ENCODE results near the gene APBB2. TPM values are rescaled to one million over a fixed set of nuclear protein-coding genes. Genes with fewer than 3 reads are reported as not detected.

The APBB2 gene
- total RNA-seq, 4 donors from 2014 or later = 51.7 to 75.9 (median 71.1) TPM

DNA sequence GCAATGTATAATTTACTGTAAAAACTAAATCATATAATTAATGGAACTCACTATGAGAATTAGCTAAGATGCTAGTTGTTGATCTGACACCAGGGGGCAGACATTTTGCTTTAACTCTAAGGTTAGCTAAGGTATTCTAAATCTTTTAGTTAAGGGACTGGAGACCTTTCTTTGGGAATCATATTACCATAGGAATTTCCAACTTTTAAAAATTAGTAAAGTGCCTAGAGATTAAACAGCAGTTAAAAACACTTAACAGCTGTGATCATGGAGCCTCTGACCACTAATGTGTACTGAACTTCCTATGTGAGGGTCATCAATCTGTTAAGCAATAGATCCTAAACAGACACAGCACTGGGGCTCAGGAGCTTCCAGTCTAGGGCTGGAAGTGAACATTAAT is 238.0 kb downstream of the APBB2 start:
- TF ChIP-seq, protein P1, sequence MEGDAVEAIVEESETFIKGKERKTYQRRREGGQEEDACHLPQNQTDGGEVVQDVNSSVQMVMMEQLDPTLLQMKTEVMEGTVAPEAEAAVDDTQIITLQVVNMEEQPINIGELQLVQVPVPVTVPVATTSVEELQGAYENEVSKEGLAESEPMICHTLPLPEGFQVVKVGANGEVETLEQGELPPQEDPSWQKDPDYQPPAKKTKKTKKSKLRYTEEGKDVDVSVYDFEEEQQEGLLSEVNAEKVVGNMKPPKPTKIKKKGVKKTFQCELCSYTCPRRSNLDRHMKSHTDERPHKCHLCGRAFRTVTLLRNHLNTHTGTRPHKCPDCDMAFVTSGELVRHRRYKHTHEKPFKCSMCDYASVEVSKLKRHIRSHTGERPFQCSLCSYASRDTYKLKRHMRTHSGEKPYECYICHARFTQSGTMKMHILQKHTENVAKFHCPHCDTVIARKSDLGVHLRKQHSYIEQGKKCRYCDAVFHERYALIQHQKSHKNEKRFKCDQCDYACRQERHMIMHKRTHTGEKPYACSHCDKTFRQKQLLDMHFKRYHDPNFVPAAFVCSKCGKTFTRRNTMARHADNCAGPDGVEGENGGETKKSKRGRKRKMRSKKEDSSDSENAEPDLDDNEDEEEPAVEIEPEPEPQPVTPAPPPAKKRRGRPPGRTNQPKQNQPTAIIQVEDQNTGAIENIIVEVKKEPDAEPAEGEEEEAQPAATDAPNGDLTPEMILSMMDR (IDR thresholded peaks at IDR 0.05) = peak; percentile 73 to 80 (median 74)
- TF ChIP-seq POLR2AphosphoS5 (IDR thresholded peaks at IDR 0.05) = no peak
- intact Hi-C loops (cut with DNase I) = loop anchor here (5.0 kb wide), 1 partner anchor 44 kb away; no protein-coding TSS in a partner anchor
- no peaks in the 10 kb centered on the region for H3K9me3 ChIP-seq
- no peaks in the 10 kb centered on the region for H3K27me3 ChIP-seq
- no peak overlapping the region for H3K4me3 ChIP-seq
- H3K4me1 ChIP-seq = peaks cover 0 to 9% (median 6%) of the 10 kb centered on the region in 4 donors
- DNase-seq (ENCODE audit: extremely low spot score) = no peak
- no peaks in the 10 kb centered on the region for H3K36me3 ChIP-seq
- no peak overlapping the region for H3K27ac ChIP-seq (replicated peaks in 1 of 4)

DNA sequence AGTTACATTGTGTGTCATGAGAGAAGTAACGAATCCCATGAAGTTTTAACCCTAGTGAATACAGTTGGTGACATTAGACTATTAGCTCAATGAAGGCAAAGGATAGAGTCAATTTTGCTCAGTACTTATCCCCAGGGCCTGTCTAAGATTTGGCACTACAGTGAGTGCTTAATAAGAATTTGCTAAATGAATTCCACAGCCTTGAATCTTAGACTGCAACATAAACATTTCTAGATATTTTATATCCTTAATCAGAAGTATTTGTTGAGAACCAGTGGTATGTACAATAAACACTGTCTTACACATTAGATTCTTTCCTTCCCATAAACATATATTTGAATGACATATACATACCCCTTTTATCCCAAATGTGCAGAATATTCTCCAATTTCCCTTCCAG is 241.6 kb downstream of the APBB2 start:
- intact Hi-C loops (cut with DNase I) = no loop called here
- 88% methylated on average over 1 of the region's 1 CpG for WGBS
- Histone ChIP-seq H3K4me1 (peaks cover under 1 to 18% (median 14%) of the 10 kb centered on the region in 4 donors), H3K27ac (replicated peaks in 1 of 4) (no peak overlapping the region), H3K9me3 (no peaks in the 10 kb centered on the region), H3K4me3 (no peak overlapping the region), H3K36me3 (no peaks in the 10 kb centered on the region), H3K27me3 (no peaks in the 10 kb centered on the region)
- no peak for TF ChIP-seq EP300 (IDR thresholded peaks at IDR 0.05)
- no peak for TF ChIP-seq POLR2AphosphoS5 (IDR thresholded peaks at IDR 0.05)
- TF ChIP-seq POLR2A (IDR thresholded peaks at IDR 0.05; ENCODE audit: low read depth) = no peak
- TF ChIP-seq, protein P1 (IDR thresholded peaks at IDR 0.05) = no peak
- no peak for DNase-seq (ENCODE audit: extremely low spot score)

- no peak for TF ChIP-seq POLR2AphosphoS5 (IDR thresholded peaks at IDR 0.05)
- TF ChIP-seq, protein P1 (IDR thresholded peaks at IDR 0.05) = no peak
- TF ChIP-seq POLR2A (IDR thresholded peaks at IDR 0.05; ENCODE audit: low read depth) = no peak
- TF ChIP-seq EP300 (IDR thresholded peaks at IDR 0.05) = no peak
- WGBS = 90% methylated on average over 3 of the region's 3 CpGs
- Histone ChIP-seq H3K27ac (replicated peaks in 1 of 4) (no peak overlapping the region), H3K27me3 (no peaks in the 10 kb centered on the region), H3K9me3 (no peaks in the 10 kb centered on the region), H3K36me3 (no peaks in the 10 kb centered on the region), H3K4me3 (no peak overlapping the region), H3K4me1 (peaks cover 8 to 27% (median 24%) of the 10 kb centered on the region in 4 donors)
- intact Hi-C loops (cut with DNase I) = no loop called here
- DNase-seq (ENCODE audit: extremely low spot score) = no peak
Observed at GRCh38 chr4:40971338-40971737, 243.0 kb downstream of the APBB2 start.

GRCh38 chr4:40969501-40969900 is 244.8 kb downstream of the APBB2 start:
- TF ChIP-seq, protein P1 (IDR thresholded peaks at IDR 0.05) = no peak
- TF ChIP-seq POLR2AphosphoS5 (IDR thresholded peaks at IDR 0.05) (no peak), EP300 (IDR thresholded peaks at IDR 0.05) (no peak), POLR2A (IDR thresholded peaks at IDR 0.05; ENCODE audit: low read depth) (no peak)
- H3K4me1 ChIP-seq = peaks cover 8 to 23% (median 22%) of the 10 kb centered on the region in 4 donors
- no peaks in the 10 kb centered on the region for H3K27me3 ChIP-seq
- no peaks in the 10 kb centered on the region for H3K9me3 ChIP-seq
- no peak overlapping the region for H3K27ac ChIP-seq (replicated peaks in 1 of 4)
- WGBS = 66% methylated on average over 2 of the region's 2 CpGs
- H3K36me3 ChIP-seq = no peaks in the 10 kb centered on the region
- no peak overlapping the region for H3K4me3 ChIP-seq
- peak; percentile 14 for DNase-seq (ENCODE audit: extremely low spot score)
- intact Hi-C loops (cut with DNase I) = no loop called here

DNA sequence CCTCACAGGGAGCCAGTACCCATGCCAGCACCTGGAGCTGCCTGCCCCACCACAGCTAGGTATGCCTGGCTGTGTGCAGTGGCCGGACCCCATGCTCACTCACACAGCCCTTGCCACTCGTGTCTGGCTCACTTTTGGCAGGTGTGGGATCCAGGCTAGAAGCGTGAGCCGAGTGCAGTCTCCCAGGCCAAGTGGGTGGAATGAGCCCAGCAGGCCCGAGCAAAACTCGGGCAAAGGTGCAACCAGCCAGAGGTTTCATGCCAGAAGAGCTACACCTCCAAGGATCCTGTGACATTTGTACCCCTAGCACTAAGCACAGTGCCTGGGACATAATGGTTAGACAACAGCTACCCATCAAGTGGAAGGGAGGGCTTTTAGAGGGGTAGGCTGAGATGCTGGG is 246.8 kb downstream of the APBB2 start:
- Histone ChIP-seq H3K27ac (replicated peaks in 1 of 4) (peak overlapping the region; percentile 25 to 71 (median 54)), H3K27me3 (no peaks in the 10 kb centered on the region), H3K36me3 (no peaks in the 10 kb centered on the region), H3K4me1 (peaks cover 8 to 23% (median 22%) of the 10 kb centered on the region in 4 donors), H3K4me3 (no peak overlapping the region), H3K9me3 (no peaks in the 10 kb centered on the region)
- 70% methylated on average over 6 of the region's 6 CpGs for WGBS
- TF ChIP-seq, protein P1 (IDR thresholded peaks at IDR 0.05) = peak in 1 of 3 experiments; percentile 14
- TF ChIP-seq EP300 (IDR thresholded peaks at IDR 0.05) = no peak
- peak; percentile 86 for DNase-seq (ENCODE audit: extremely low spot score)
- intact Hi-C loops (cut with DNase I) = no loop called here

All from esophagus muscularis mucosa (tissue), 4 donors.